MM.1S (cell line): ENCODE results near the gene CMPK1.
"Not testable (repeated sequence)": the region's sequence is repeated elsewhere in the genome, so short reads cannot be mapped to it uniquely, and the experiment has no call there.

ENCODE experiments used
- DNase-seq: peaks from one replicate; pipeline ENCODE4 v3.0.0-alpha.2; 2015
- H2AFZ ChIP-seq: fragments of 300-600 bp; sonication (generic); 2 replicates; pipeline ENCODE4 v1.6.0; 2016; ENCODE audit warnings: antibody characterized with exemption, low read length
- H3F3A ChIP-seq: fragments of 300-600 bp; sonication (generic); 2 replicates; pipeline ENCODE4 v1.6.1; 2016; ENCODE audit warnings: mild to moderate bottlenecking, antibody characterized with exemption, low read length, moderate library complexity, mixed read lengths; ENCODE audit not compliant: insufficient read depth
- H3K27ac ChIP-seq: fragments of 300-600 bp; sonication (generic); 2 replicates; pipeline ENCODE4 v1.5.1; 2016; ENCODE audit warnings: mild to moderate bottlenecking, low read length
- H3K27me3 ChIP-seq: fragments of 300-600 bp; sonication (generic); replicated peaks from 2 replicates; pipeline ENCODE4 v1.6.0; 2016; ENCODE audit warnings: low read length; ENCODE audit not compliant: insufficient read depth
- H3K36me3 ChIP-seq: fragments of 300-600 bp; sonication (generic); replicated peaks from 2 replicates; pipeline ENCODE4 v1.6.1; 2016; ENCODE audit warnings: mild to moderate bottlenecking, low read length, mixed read lengths; ENCODE audit not compliant: insufficient read depth
- H3K4me1 ChIP-seq: fragments of 300-600 bp; sonication (generic); 2 replicates; pipeline ENCODE4 v1.6.1; 2016; ENCODE audit warnings: low read length, mixed read lengths
- H3K4me2 ChIP-seq: fragments of 300-600 bp; sonication (generic); 2 replicates; pipeline ENCODE4 v1.6.0; 2016; ENCODE audit warnings: low read depth, low read length
- H3K4me3 ChIP-seq: fragments of 300-600 bp; sonication (generic); 2 replicates; pipeline ENCODE4 v1.5.1; 2016; ENCODE audit warnings: low read length, mixed read lengths
- H3K79me2 ChIP-seq: fragments of 300-600 bp; sonication (generic); 2 replicates; pipeline ENCODE4 v1.6.1; 2016; ENCODE audit warnings: mixed run types, low read length, mixed read lengths
- H3K9ac ChIP-seq: fragments of 300-600 bp; sonication (generic); 2 replicates; pipeline ENCODE4 v1.6.1; 2016; ENCODE audit warnings: low read length, mixed read lengths
- H3K9me2 ChIP-seq: fragments of 300-600 bp; sonication (generic); replicated peaks from 2 replicates; pipeline ENCODE4 v1.6.1; 2016; ENCODE audit warnings: mild to moderate bottlenecking, low read length, mixed read lengths; ENCODE audit not compliant: insufficient read depth
- H3K9me3 ChIP-seq: fragments of 300-600 bp; sonication (generic); replicated peaks from 2 replicates; pipeline ENCODE4 v1.6.1; 2016; ENCODE audit warnings: mild to moderate bottlenecking, low read length, mixed read lengths; ENCODE audit not compliant: insufficient read depth
- H4K20me1 ChIP-seq: fragments of 300-600 bp; sonication (generic); 2 replicates; pipeline ENCODE4 v1.6.1; 2016; ENCODE audit warnings: mild to moderate bottlenecking, low read length, moderate library complexity, mixed read lengths; ENCODE audit not compliant: insufficient read depth
- EZH2 ChIP-seq: fragments of 300-600 bp; sonication (generic); optimal IDR thresholded peaks from 2 replicates; pipeline ENCODE3; 2017; ENCODE audit warnings: low read depth, mild to moderate bottlenecking, antibody characterized with exemption, low read length, mixed read lengths
- EZH2phosphoT487 ChIP-seq: fragments of 300-600 bp; sonication (generic); IDR thresholded peaks from 2 replicates; pipeline ENCODE4 v1.6.1; 2018; ENCODE audit warnings: antibody characterized with exemption, low read length
- TF ChIP-seq, protein P1 (sequence below): fragments of 300-600 bp; sonication (generic); IDR thresholded peaks from 2 replicates; pipeline ENCODE4 v1.5.1; 2016; ENCODE audit warnings: antibody characterized with exemption, low read length, mixed read lengths

CMPK1 gene

DNA sequence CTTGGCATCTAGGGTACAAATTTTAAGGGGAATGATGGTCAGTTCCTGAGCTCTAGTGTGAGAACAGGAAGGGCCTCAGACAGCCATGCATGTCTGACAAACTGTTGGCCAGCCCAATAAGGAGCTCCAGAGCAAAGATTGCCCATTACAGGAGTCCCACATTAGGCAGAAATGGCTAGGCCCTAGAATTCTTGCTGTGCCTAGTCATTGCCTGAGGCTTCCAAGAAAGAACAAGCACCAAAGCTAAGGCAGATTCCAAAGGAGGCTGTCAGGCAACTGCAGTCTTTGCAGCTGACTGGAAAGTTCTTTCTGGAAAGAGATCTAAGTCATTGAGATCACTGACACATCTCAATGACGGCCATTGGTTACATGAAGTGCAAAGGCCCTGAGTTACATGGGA is 15.7 kb upstream of the CMPK1 start:
- Histone ChIP-seq H3K27ac (no peak overlapping the region), H3K9me2 (no peaks in the 10 kb centered on the region), H3K36me3 (no peaks in the 10 kb centered on the region), H3K9me3 (no peaks in the 10 kb centered on the region), H4K20me1 (no peaks in the 10 kb centered on the region), H3K9ac (no peak overlapping the region), H3K79me2 (peaks cover 11% of the 10 kb centered on the region), H3K4me1 (peaks cover 2% of the 10 kb centered on the region; the same call in 1 of the 2 replicates), H3K4me2 (no peak overlapping the region), H3F3A (peaks cover 9% of the 10 kb centered on the region), H2AFZ (no peak overlapping the region), H3K4me3 (no peak overlapping the region), H3K27me3 (no peaks in the 10 kb centered on the region)
- TF ChIP-seq, protein P1, sequence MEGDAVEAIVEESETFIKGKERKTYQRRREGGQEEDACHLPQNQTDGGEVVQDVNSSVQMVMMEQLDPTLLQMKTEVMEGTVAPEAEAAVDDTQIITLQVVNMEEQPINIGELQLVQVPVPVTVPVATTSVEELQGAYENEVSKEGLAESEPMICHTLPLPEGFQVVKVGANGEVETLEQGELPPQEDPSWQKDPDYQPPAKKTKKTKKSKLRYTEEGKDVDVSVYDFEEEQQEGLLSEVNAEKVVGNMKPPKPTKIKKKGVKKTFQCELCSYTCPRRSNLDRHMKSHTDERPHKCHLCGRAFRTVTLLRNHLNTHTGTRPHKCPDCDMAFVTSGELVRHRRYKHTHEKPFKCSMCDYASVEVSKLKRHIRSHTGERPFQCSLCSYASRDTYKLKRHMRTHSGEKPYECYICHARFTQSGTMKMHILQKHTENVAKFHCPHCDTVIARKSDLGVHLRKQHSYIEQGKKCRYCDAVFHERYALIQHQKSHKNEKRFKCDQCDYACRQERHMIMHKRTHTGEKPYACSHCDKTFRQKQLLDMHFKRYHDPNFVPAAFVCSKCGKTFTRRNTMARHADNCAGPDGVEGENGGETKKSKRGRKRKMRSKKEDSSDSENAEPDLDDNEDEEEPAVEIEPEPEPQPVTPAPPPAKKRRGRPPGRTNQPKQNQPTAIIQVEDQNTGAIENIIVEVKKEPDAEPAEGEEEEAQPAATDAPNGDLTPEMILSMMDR = no peak
- TF ChIP-seq EZH2 (no peak), EZH2phosphoT487 (no peak)
- DNase-seq = no peak

GRCh38 chr1:47319968-47320367 is 13.6 kb upstream of the CMPK1 start:
- not testable (repeated sequence) for H3K4me3 ChIP-seq, H3K9me2 ChIP-seq, H3K9me3 ChIP-seq, H3F3A ChIP-seq, H3K79me2 ChIP-seq, H3K4me1 ChIP-seq, H3K27ac ChIP-seq, DNase-seq, H3K27me3 ChIP-seq, H2AFZ ChIP-seq, H3K9ac ChIP-seq, H3K36me3 ChIP-seq, H3K4me2 ChIP-seq, H4K20me1 ChIP-seq

GRCh38 chr1:47323599-47324031 is 10.0 kb upstream of the CMPK1 start:
- no peaks in the 10 kb centered on the region for H3K27me3 ChIP-seq
- no peaks in the 10 kb centered on the region for H3F3A ChIP-seq
- no peak overlapping the region for H3K27ac ChIP-seq
- H3K9me3 ChIP-seq = no peaks in the 10 kb centered on the region
- no peaks in the 10 kb centered on the region for H3K79me2 ChIP-seq
- H4K20me1 ChIP-seq = no peaks in the 10 kb centered on the region
- no peak overlapping the region for H2AFZ ChIP-seq
- no peak overlapping the region for H3K4me2 ChIP-seq
- TF ChIP-seq EZH2phosphoT487 = no peak
- no peak for TF ChIP-seq EZH2
- TF ChIP-seq, protein P1 = no peak
- H3K4me1 ChIP-seq = no peaks in the 10 kb centered on the region
- H3K4me3 ChIP-seq = no peak overlapping the region
- no peaks in the 10 kb centered on the region for H3K36me3 ChIP-seq
- H3K9ac ChIP-seq = no peak overlapping the region
- H3K9me2 ChIP-seq = no peaks in the 10 kb centered on the region
- no peak for DNase-seq

GRCh38 chr1:47324682-47325081 is 8.9 kb upstream of the CMPK1 start:
- DNase-seq = no peak
- Histone ChIP-seq H3K27ac (no peak overlapping the region), H3K4me3 (no peak overlapping the region), H3K9ac (no peak overlapping the region), H3K4me1 (no peaks in the 10 kb centered on the region), H2AFZ (no peak overlapping the region), H3K4me2 (no peak overlapping the region), H3K79me2 (no peaks in the 10 kb centered on the region), H3K27me3 (no peaks in the 10 kb centered on the region), H4K20me1 (no peaks in the 10 kb centered on the region), H3F3A (no peaks in the 10 kb centered on the region), H3K9me3 (no peaks in the 10 kb centered on the region), H3K36me3 (no peaks in the 10 kb centered on the region), H3K9me2 (no peaks in the 10 kb centered on the region)
- TF ChIP-seq, protein P1 = no peak
- TF ChIP-seq EZH2 = no peak
- TF ChIP-seq EZH2phosphoT487 = no peak
